GM21528 (cell line): ENCODE measurements around the gene PLA2G2D.

Experiments used
- ATAC-seq: cut with Tn5 transposase; IDR thresholded peaks from one replicate; pipeline ENCODE4 v1.9.1; 2021; ENCODE audit warnings: mild to moderate bottlenecking, moderate library complexity; ENCODE audit not compliant: unreplicated experiment, low FRiP score

PLA2G2D gene

GRCh38 chr1:20072771-20073170 lies 46.6 kb downstream of the PLA2G2D start:
- no peak for ATAC-seq

DNA sequence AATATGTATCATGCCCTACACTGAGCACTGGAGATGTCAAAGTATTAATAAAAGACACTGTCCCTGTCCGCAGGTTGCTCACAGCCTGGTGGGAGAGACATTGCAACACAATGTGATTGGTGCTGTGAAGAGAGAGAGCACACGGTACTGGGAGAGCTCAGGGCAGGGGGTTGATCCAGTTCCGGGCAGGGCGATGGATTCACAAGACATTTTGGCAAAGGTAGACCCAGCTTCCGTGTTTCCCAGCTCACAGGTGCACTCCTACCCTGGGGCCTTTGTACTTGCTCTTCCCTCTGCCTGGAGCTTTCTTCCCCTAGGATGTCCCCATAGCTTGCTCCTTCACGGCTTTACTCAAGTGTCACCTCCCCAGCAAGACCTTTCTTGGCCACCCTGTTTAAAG lies 47.9 kb downstream of the PLA2G2D start:
- no peak for ATAC-seq

DNA sequence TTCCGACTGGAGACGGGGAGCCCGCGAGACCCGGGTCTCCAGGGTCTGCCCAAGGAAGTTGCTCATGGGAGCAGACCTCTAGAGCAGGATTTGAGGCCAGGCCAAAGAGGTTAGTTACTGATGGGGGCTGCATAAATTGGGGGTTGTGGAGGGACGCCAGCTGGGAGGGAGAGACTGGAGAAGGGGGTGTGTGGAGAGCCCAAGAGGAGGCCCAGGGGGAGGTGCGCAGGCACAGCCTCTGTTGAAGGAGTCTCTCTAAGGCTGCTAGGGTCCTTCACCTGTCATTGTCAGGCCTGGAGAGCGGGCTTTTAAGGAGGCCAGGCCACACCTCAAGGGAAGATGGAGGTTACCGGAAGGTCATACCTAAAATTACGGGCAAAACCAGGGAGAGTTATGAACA lies 49.0 kb downstream of the PLA2G2D start:
- no peak for ATAC-seq

GRCh38 chr1:20069874-20070273 lies 49.5 kb downstream of the PLA2G2D start, which contains the start of gene PLA2G5:
PLA2G5 (plus strand) TSS chr1:20070194; CDS start chr1:20084831, 14,637 bp downstream.
- no peak for ATAC-seq

DNA sequence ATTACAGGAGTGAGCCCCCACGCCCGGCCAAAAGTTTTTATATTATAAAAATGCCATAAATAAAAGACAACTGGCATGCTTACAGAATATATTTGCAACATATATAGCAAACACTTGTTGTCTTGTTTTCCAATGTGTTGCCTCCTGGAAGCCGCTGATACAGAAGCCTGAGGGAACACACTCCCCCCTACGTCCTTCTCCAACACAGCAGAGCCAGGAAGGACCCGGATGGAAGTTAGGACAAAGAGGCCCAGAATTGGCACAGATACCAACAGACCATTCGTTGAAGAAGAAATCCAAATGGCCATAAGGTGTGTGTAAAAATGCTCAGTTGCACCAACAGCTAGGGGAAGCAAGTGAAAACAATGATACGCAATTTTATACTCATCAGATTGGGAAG lies 50.6 kb downstream of the PLA2G2D start:
- no peak for ATAC-seq

GRCh38 chr1:20063861-20064292 lies 55.5 kb downstream of the PLA2G2D start:
- ATAC-seq: no peak
